ENCODE data around the gene LENEP.
A peak's percentile ranks its signal among the peaks of the same experiment; 100 is the strongest.
"Not testable (repeated sequence)": the region's sequence is repeated elsewhere in the genome, so short reads cannot be mapped to it uniquely, and the experiment has no call there.

Gene LENEP

GRCh38 chr1:154975409-154976059 lies 17.9 kb upstream of the LENEP start:
- DNase-seq (ENCODE audit: low read depth) = peak; percentile 65

GRCh38 chr1:154977762-154978161 lies 15.6 kb upstream of the LENEP start:
- DNase-seq (ENCODE audit: low read depth) = not testable (repeated sequence)

GRCh38 chr1:154978360-154978759 lies 15.0 kb upstream of the LENEP start:
- no peak for DNase-seq (ENCODE audit: low read depth)

GRCh38 chr1:154982341-154982740 lies 11.0 kb upstream of the LENEP start:
- DNase-seq (ENCODE audit: low read depth) = no peak

- DNase-seq (ENCODE audit: low read depth) = peak; percentile 90
These were observed 10.3 kb upstream of the LENEP start, which contains the start of gene FLAD1 for GRCh38 chr1:154982897-154983648. TSS of gene FLAD1 (plus strand) at chr1:154983344. CDS start at chr1:154983695, 351 bp downstream.

GRCh38 chr1:154983776-154984466 lies 9.5 kb upstream of the LENEP start:
- DNase-seq (ENCODE audit: low read depth) = no peak

GRCh38 chr1:154986736-154987135 lies 6.7 kb upstream of the LENEP start:
- not testable (repeated sequence) for DNase-seq (ENCODE audit: low read depth)

- no peak for DNase-seq (ENCODE audit: low read depth)
These were observed 6.1 kb upstream of the LENEP start for GRCh38 chr1:154987326-154987725.

GRCh38 chr1:154988058-154988954 lies 5.1 kb upstream of the LENEP start:
- no peak for DNase-seq (ENCODE audit: low read depth)

GRCh38 chr1:154989195-154989860 lies 4.1 kb upstream of the LENEP start:
- DNase-seq (ENCODE audit: low read depth) = no peak

- no peak for DNase-seq (ENCODE audit: low read depth)
These were observed 3.1 kb upstream of the LENEP start for GRCh38 chr1:154990276-154990675.

GRCh38 chr1:154992721-154993571 lies 440 bp upstream of the LENEP start:
- no peak for DNase-seq (ENCODE audit: low read depth)

GRCh38 chr1:154994269-154994587 lies 842 bp downstream of the LENEP start:
- DNase-seq (ENCODE audit: low read depth) = no peak

GRCh38 chr1:154994591-154994990 lies 1.2 kb downstream of the LENEP start:
- no peak for DNase-seq (ENCODE audit: low read depth)

- not testable (repeated sequence) for DNase-seq (ENCODE audit: low read depth)
These were observed 2.1 kb downstream of the LENEP start for GRCh38 chr1:154995301-154995983.

- DNase-seq (ENCODE audit: low read depth) = no peak
These were observed 3.7 kb downstream of the LENEP start for GRCh38 chr1:154996966-154997701.

GRCh38 chr1:154998201-154998780 lies 4.9 kb downstream of the LENEP start:
- DNase-seq (ENCODE audit: low read depth) = no peak

- DNase-seq (ENCODE audit: low read depth) = peak; percentile 68
These were observed 5.6 kb downstream of the LENEP start for GRCh38 chr1:154998818-154999570.

All from stimulated activated CD8-positive, alpha-beta memory T cell treated with anti-CD3 and anti-CD28 coated beads, Interleukin-4, amount 100 ng/mL, for 24 hours (primary cell).